Tibial artery (tissue), 4 donors: Measurements from ENCODE around the gene NR2E3.

Source experiments
- DNase-seq, 2 donors: peaks; one replicate each; pipeline ENCODE4 v3.0.0-alpha.2; 2019
- H3K27ac ChIP-seq, 2 donors: fragments of 200-600 bp; sonication (generic) in 1 of 2; 1 replicate in 1 of 2; 2 replicates in 1 of 2; pipeline ENCODE4 v1.5.1; 2018 to 2019; ENCODE audit warnings: mild to moderate bottlenecking in 1 of 2
- H3K27me3 ChIP-seq, 2 donors: fragments of 200-600 bp; sonication (generic) in 1 of 2; one replicate each; pipeline versions ENCODE4 v1.5.1 to v1.6.0; 2016 to 2019
- H3K36me3 ChIP-seq, 3 donors: fragments of 200-600 bp; sonication (generic) in 2 of 3; one replicate each; pipeline ENCODE4 v1.5.1; 2016 to 2019; ENCODE audit warnings: mild to moderate bottlenecking in 2 of 3
- H3K4me1 ChIP-seq, 4 donors: fragments of 200-600 bp; sonication (generic) in 2 of 4; 1 replicate in 3 of 4; 2 replicates in 1 of 4; pipeline ENCODE4 v1.5.1; 2016 to 2019
- H3K4me3 ChIP-seq, 2 donors: fragments of 200-600 bp; sonication (generic) in 1 of 2; 1 replicate in 1 of 2; 2 replicates in 1 of 2; pipeline ENCODE4 v1.5.1; 2018 to 2019; ENCODE audit warnings: mild to moderate bottlenecking in 2 of 2
- H3K9me3 ChIP-seq, 3 donors: fragments of 200-600 bp; sonication (generic) in 1 of 3; one replicate each; pipeline ENCODE4 v1.5.1; 2016 to 2019
- CTCF ChIP-seq, 2 experiments: fragments of 200-600 bp in 1 of 2; fragments of 450-650 bp in 1 of 2; IDR thresholded peaks; one replicate each; pipeline ENCODE4 v1.5.1; 2017 to 2019; ENCODE audit warnings: antibody characterized with exemption in 2 of 2, mild to moderate bottlenecking in 1 of 2, moderate library complexity in 1 of 2
- intact Hi-C: fragments of 100-400 bp; cut with DNase I; formaldehyde crosslinking; loops from one replicate; pipeline ENCODE4 v1.15.0; 2023; ENCODE audit warnings: low total_unique reads

The NR2E3 gene

GRCh38 chr15:71811752-71812735 is 1.7 kb downstream of the NR2E3 start:
- no peaks in the 10 kb centered on the region for H3K27me3 ChIP-seq
- DNase-seq = no peak
- H3K4me3 ChIP-seq = no peak overlapping the region
- intact Hi-C loops = no loop called here
- H3K9me3 ChIP-seq = no peaks in the 10 kb centered on the region
- H3K36me3 ChIP-seq = no peaks in the 10 kb centered on the region
- no peak overlapping the region for H3K27ac ChIP-seq
- peaks cover 0 to 14% (median 13%) of the 10 kb centered on the region in 4 donors for H3K4me1 ChIP-seq
- no peak for TF ChIP-seq CTCF (IDR thresholded peaks at IDR 0.05)

GRCh38 chr15:71812966-71813722 is 2.8 kb downstream of the NR2E3 start:
- intact Hi-C loops = no loop called here
- DNase-seq = no peak
- no peaks in the 10 kb centered on the region for H3K9me3 ChIP-seq
- peaks cover 0 to 3% (median 2%) of the 10 kb centered on the region in 4 donors for H3K4me1 ChIP-seq
- H3K27me3 ChIP-seq = no peaks in the 10 kb centered on the region
- no peak for TF ChIP-seq CTCF (IDR thresholded peaks at IDR 0.05)
- no peak overlapping the region for H3K27ac ChIP-seq
- H3K4me3 ChIP-seq = no peak overlapping the region
- H3K36me3 ChIP-seq = no peaks in the 10 kb centered on the region

GRCh38 chr15:71813723-71814470 is 3.5 kb downstream of the NR2E3 start:
- Histone ChIP-seq H3K27ac (no peak overlapping the region), H3K4me3 (no peak overlapping the region), H3K36me3 (no peaks in the 10 kb centered on the region), H3K27me3 (no peaks in the 10 kb centered on the region), H3K4me1 (no peaks in the 10 kb centered on the region), H3K9me3 (no peaks in the 10 kb centered on the region)
- intact Hi-C loops = no loop called here
- TF ChIP-seq CTCF (IDR thresholded peaks at IDR 0.05) = no peak
- DNase-seq = no peak

- Histone ChIP-seq H3K9me3 (peaks cover 0 to 3% (median 0%) of the 10 kb centered on the region in 3 donors), H3K27me3 (no peaks in the 10 kb centered on the region), H3K36me3 (no peaks in the 10 kb centered on the region), H3K27ac (no peak overlapping the region), H3K4me1 (no peaks in the 10 kb centered on the region), H3K4me3 (no peak overlapping the region)
- intact Hi-C loops = no loop called here
- TF ChIP-seq CTCF (IDR thresholded peaks at IDR 0.05) = no peak
- DNase-seq = no peak
Measured at GRCh38 chr15:71815301-71815700, 4.9 kb downstream of the NR2E3 start.

- peaks cover 0 to 15% (median 7%) of the 10 kb centered on the region in 3 donors for H3K9me3 ChIP-seq
- H3K4me3 ChIP-seq = no peak overlapping the region
- intact Hi-C loops = no loop called here
- no peak for TF ChIP-seq CTCF (IDR thresholded peaks at IDR 0.05)
- H3K4me1 ChIP-seq = no peaks in the 10 kb centered on the region
- H3K36me3 ChIP-seq = peaks cover 9 to 11% (median 10%) of the 10 kb centered on the region in 3 donors
- H3K27ac ChIP-seq = no peak overlapping the region
- no peaks in the 10 kb centered on the region for H3K27me3 ChIP-seq
- DNase-seq = no peak
Measured at GRCh38 chr15:71817351-71817750, 7.0 kb downstream of the NR2E3 start.
